ENCODE data around the gene CELA3A. TPM values are rescaled to one million over a fixed set of nuclear protein-coding genes. Genes with fewer than 3 reads are reported as not detected.

CELA3A gene
- total and polyA plus RNA-seq, 12 donors, result 0.58 to 4.6 (median 3.7) TPM; not detected in 4

GRCh38 chr1:22039594-22040285 lies 38.3 kb downstream of the CELA3A start:
- intact Hi-C loops (cut with DNase I), result no loop called here
- ATAC-seq (peak; percentile 80 to 94 (median 90)), DNase-seq (peak; percentile 63 to 78)
- no peaks in the 10 kb centered on the region for H3K27me3 ChIP-seq
- TF ChIP-seq CTCF (IDR thresholded peaks at IDR 0.05), result peak in 1 of 9 donors; percentile 15
- no peaks in the 10 kb centered on the region for H3K9me3 ChIP-seq
- H3K4me3 ChIP-seq, result peak overlapping the region in 1 of 10 donors; percentile 23
- no peaks in the 10 kb centered on the region for H3K36me3 ChIP-seq
- 36 to 42% methylated on average over 6 of the region's 6 CpGs for WGBS, 2 donors
- peak overlapping the region in 9 of 10 donors; percentile 1 to 83 (median 50) for H3K27ac ChIP-seq
- H3K4me1 ChIP-seq, result peaks cover 0 to 39% (median 12%) of the 10 kb centered on the region in 9 donors

DNA sequence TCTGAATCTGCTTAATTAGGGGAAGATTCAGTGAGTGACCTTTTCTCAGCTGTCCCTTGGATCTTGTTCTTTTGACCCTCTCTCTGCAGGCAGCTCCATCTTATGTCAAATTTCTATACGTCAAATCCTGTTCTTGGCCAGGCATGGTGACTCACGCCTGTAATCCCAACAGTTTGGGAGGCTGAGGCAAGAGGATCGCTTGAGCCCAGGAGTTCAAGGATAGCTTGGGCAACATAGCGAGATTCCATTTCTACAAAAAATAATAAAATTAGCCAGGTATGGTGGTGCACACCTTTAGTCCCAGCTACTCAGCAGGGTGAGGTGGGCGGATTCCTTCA lies 38.8 kb downstream of the CELA3A start:
- peaks cover 0 to 42% (median 12%) of the 10 kb centered on the region in 9 donors for H3K4me1 ChIP-seq
- no peaks in the 10 kb centered on the region for H3K9me3 ChIP-seq
- H3K27ac ChIP-seq, result peak overlapping the region in 9 of 10 donors; percentile 1 to 83 (median 50)
- ATAC-seq, result no peak
- H3K36me3 ChIP-seq, result no peaks in the 10 kb centered on the region
- TF ChIP-seq CTCF (IDR thresholded peaks at IDR 0.05), result no peak
- intact Hi-C loops (cut with DNase I), result no loop called here
- WGBS, 2 donors, result 94 to 96% methylated on average over 5 of the region's 5 CpGs
- no peak for DNase-seq
- no peaks in the 10 kb centered on the region for H3K27me3 ChIP-seq
- H3K4me3 ChIP-seq, result no peak overlapping the region

- intact Hi-C loops (cut with DNase I), result no loop called here
- ATAC-seq (no peak), DNase-seq (no peak)
- Histone ChIP-seq H3K9me3 (peaks cover 0 to 6% (median 0%) of the 10 kb centered on the region in 11 donors), H3K4me3 (no peak overlapping the region), H3K4me1 (peaks cover 0 to 42% (median 12%) of the 10 kb centered on the region in 9 donors), H3K27ac (peak overlapping the region in 1 of 10 donors; percentile 83), H3K27me3 (no peaks in the 10 kb centered on the region), H3K36me3 (no peaks in the 10 kb centered on the region)
- WGBS, 2 donors, result 97 to 100% methylated on average over 1 of the region's 1 CpG
- TF ChIP-seq CTCF (IDR thresholded peaks at IDR 0.05), result no peak
Measured at GRCh38 chr1:22041505-22041904, 40.0 kb downstream of the CELA3A start.

DNA sequence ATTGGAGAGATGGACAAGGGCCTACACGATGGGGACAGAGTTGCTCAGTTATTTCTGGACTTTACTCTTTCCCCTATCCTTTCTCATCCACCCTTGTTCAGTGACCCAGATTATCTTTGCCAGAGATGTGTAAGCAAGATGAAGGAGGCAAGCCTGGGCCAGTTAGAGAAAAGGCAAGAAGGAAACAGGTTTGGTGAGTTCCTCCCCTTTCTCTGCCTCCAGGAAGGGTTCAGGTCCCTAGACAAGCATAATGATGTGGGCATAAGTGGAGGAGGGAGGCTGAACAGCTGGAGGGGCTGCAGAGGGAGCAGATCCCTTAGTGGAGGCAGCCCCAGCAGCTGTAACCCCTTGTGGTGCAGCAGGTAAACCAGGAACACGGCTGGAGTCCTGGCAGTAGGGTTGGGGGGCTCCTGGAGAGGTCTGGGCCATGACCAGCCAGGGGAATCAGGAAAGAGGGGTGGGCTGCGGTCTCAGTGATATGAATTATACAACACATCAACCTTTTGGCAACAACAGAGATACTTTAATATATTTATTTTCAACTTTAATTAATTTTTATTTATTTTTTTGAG lies 41.8 kb downstream of the CELA3A start:
- Histone ChIP-seq H3K36me3 (no peaks in the 10 kb centered on the region), H3K4me3 (no peak overlapping the region), H3K27ac (no peak overlapping the region), H3K27me3 (no peaks in the 10 kb centered on the region), H3K9me3 (peaks cover 0 to 6% (median 0%) of the 10 kb centered on the region in 11 donors), H3K4me1 (peaks cover 0 to 37% (median 12%) of the 10 kb centered on the region in 9 donors)
- DNase-seq (no peak), ATAC-seq (no peak)
- WGBS, 2 donors, result 70 to 82% methylated on average over 3 of the region's 3 CpGs
- intact Hi-C loops (cut with DNase I), result no loop called here
- no peak for TF ChIP-seq CTCF (IDR thresholded peaks at IDR 0.05)

Data from heart right ventricle (tissue), 16 donors.